NCI-H510A (cell line): ENCODE data around the gene DTD2.

Source experiments
- DNase-seq: peaks from one replicate; lab custom pipeline; 2025; lab: John Stamatoyannopoulos, UW

The DTD2 gene

DNA sequence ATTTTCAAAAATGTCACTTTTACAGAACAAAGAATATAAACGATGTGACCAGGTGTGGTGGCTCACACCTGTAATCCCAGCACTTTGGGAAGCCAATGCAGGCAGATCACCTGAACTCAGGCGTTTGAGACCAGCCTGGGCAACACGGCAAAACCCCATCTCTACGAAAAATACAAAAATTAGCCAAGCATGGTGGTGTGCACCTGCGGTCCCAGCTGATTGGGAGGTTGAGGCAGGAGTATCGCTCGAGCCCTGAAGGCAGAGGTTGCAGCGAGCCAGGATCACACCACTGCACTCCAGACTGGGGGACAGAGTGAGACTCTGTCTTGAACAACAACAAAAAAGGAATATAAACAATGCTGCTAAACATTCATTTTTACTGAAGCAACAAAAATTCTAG is 52.2 kb downstream of the DTD2 start:
- no peak for DNase-seq

DNA sequence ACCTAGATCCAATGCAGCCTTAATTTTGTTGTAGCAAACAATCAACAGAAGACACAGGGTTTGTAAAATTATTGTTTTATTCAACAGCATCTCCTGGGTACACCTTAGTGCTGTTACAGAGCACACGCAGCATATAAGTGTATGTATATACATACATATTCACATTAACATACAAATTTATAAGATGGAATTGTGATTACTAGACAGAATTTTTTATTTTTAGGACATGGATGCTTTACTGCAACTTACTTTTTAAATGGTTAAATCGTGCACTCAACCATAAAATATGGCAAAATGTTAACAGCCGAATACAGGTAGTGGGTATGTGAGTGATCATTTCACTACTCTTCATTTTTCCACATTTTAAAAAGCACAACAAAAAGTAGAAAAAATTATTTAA is 53.6 kb downstream of the DTD2 start:
- DNase-seq: no peak

DNA sequence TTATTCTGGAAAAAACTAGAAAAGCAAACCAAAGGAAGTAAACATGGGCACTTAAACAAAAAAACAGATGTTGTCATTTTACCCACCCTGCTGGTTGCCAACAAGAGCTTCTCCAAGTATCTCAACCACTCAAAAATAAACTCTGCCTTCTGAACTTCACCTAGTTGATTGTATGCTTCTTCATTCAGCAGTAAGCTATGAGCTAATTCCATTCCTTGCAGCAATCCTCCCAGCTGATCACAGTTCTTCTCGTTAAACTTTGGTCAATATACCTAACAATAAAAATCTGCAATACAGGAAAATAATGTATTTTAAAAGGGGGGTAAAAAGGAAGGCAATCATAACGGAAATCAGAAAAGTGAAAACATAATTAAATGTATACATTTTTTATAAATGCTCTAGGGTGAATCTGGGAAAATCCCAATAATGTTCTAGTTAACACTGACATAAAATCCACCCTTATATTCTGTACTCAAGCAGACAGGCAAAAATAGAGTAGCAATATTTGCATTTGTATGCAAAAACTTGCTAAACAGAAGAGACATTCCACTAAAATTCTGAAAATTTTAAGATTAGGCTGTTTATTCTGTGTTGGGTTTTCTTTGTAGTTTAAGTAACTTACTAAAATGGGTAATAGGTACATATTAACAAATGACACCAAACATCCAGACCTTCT is 54.4 kb downstream of the DTD2 start:
- no peak for DNase-seq

DNA sequence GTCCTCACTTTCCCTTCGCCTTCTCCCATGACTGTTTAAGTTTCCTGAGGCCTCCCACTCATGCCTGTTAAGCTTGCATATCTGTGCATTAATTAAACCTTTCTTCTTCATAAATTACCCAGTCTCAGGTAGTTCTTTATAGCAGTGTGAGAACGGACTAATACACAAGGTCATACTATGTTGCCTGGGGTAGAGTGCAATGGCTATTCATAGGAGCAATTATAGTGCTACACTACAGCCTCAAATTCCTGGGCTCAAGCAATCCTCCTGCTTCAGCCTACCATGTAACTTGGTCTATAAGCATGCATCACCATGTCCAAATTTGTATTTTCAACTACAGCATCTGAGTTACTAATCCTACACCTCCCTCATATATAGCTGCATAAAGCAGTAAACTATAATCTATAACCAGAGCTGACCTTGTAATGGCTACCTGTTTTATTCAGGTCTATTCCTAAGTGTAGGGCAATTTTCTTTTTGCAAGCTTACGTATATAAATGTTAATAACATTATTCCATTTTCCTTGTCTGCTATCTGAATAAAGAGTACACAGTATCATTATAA is 55.9 kb downstream of the DTD2 start:
- no peak for DNase-seq

DNA sequence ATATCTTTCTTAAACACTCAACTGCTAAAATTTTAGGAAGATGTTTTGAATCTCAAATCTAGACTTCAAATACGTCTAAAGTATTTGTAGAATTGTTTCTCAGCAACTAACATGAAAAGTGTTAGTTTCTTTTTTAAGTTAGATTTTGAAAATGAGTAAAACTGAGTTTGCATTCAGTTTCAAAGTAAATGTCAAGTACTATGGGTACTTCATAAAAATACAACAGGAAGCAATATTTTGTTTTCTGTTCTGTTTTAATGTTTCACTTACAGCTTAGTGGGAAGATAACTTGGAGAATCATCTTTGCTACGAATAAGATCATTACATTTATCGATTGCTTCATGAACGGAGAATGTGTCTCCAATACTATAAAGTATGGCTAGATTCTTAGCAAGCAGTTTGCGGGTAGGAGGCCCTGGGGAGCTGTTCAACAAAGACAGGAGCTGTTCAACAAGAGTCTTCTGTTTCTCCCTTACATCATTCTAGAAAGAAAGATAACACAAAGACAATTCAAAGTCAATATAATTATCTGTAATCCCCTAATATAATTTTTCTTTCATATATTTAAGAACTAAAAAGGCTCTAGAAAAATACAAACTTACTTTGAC is 57.2 kb downstream of the DTD2 start:
- DNase-seq: no peak
